Uterus (tissue), 2 donors: Measurements from ENCODE around the gene PTPRF.

ENCODE experiments used
- CTCF ChIP-seq, 4 experiments: fragments of 200-600 bp in 2 of 4; fragments of 450-650 bp in 2 of 4; sonication (generic) in 2 of 4; IDR thresholded peaks; one replicate each; pipeline ENCODE4 v1.5.1; 2016 to 2019; ENCODE audit warnings: antibody characterized with exemption in 4 of 4, mild to moderate bottlenecking in 2 of 4, moderate library complexity in 1 of 4
- POLR2A ChIP-seq, 2 donors: fragments of 450-650 bp; IDR thresholded peaks; one replicate each; pipeline ENCODE4 v1.6.1; 2016; ENCODE audit warnings: antibody characterized with exemption in 2 of 2, mild to moderate bottlenecking in 1 of 2, moderate library complexity in 1 of 2

- no peak for TF ChIP-seq CTCF (IDR thresholded peaks at IDR 0.05)
- TF ChIP-seq POLR2A (IDR thresholded peaks at IDR 0.05) = no peak
These were observed 120.5 kb downstream of the PTPRF start for GRCh38 chr1:43651188-43651587.
